Pancreas (tissue), 10 donors: ENCODE data around the gene TUNAR. TPM values are rescaled to one million over a fixed set of nuclear protein-coding genes. Genes with fewer than 3 reads are reported as not detected.

ENCODE experiments used
- ATAC-seq, 4 donors: fragments of 200-7000 bp; cut with Tn5 transposase; one replicate each; pipeline versions ENCODE4 v1.8.0 to v1.9.1; 2020; ENCODE audit warnings: mild to moderate bottlenecking in 4 of 4, moderate library complexity in 4 of 4
- DNase-seq, 6 donors: peaks; one replicate each; pipeline ENCODE4 v3.0.0-alpha.2; 2020
- FAIRE-seq: peaks from 2 replicates; lab custom pipeline; 2012; peaks lifted over from hg19 to GRCh38; lab: Jason Lieb, UNC
- H3K27ac ChIP-seq, 4 donors: fragments of 200-600 bp; sonication (generic); 1 replicate in 3 of 4; 2 replicates in 1 of 4; pipeline versions ENCODE4 v1.5.0 to v1.8.0; 2020
- H3K27me3 ChIP-seq, 4 donors: fragments of 200-600 bp; one replicate each; pipeline ENCODE4 v1.8.0; 2021
- H3K36me3 ChIP-seq, 3 donors: fragments of 200-600 bp; sonication (generic) in 1 of 3; one replicate each; pipeline versions ENCODE4 v1.5.0 to v1.8.0; 2020 to 2021
- H3K4me1 ChIP-seq, 3 donors: fragments of 200-600 bp; one replicate each; pipeline ENCODE4 v1.8.0; 2021
- H3K4me3 ChIP-seq, 4 donors: fragments of 200-600 bp; sonication (generic) in 2 of 4; one replicate each; pipeline versions ENCODE4 v1.5.0 to v1.8.0; 2020 to 2021
- H3K9me3 ChIP-seq, 4 donors: fragments of 200-600 bp; one replicate each; pipeline ENCODE4 v1.8.0; 2021
- CTCF ChIP-seq, 4 donors: fragments of 200-600 bp; sonication (generic) in 3 of 4; IDR thresholded peaks; one replicate each; pipeline versions ENCODE4 v1.5.0 to v1.8.0; 2021; ENCODE audit warnings: antibody characterized with exemption in 4 of 4
- WGBS, 2 donors: extraction: QIAGEN DNeasy Blood & Tissue Kit; methylation state at CpG; one replicate each; pipeline ENCODE4 v1.1.7; 2013; 5-methylcytosine and 5-hydroxymethylcytosine counted together
- intact Hi-C, 3 donors: fragments of 100-400 bp; cut with DNase I; formaldehyde crosslinking; loops; one replicate each; pipeline versions ENCODE4 v1.11.1 to v1.14.2; 2022
- polyA plus RNA-seq, 2 donors: library from polyadenylated mRNA; stranded (reverse); fragments of 200-250 nt; gene quantifications; one replicate each; pipeline ENCODE4 v1.2.3, GENCODE V29; 2013
- total RNA-seq, 6 donors: library from RNA; stranded (reverse); fragmentation: NEBNext Ultra II Directional in 4 of 6; extraction: Animal tissue kit (Norgen Biotek cat#: 25700) in 4 of 6; gene quantifications; one replicate each; pipeline versions ENCODE4 v1.2.1 to v1.2.4, GENCODE V29; 2021 to 2023
- donor health status: healthy with polysubstance abuse.
- donor health status: DM: no; HTN: no; CAD: no; lungs with moderate emphysema.
- donor health status: DM: no; HTN: no; CAD: no.
- donor health status: control.
- donor health status: control.
- donor health status: Bipolar disorder and iron deficiency.
- donor health status: DM: yes; HTN: yes; CAD: no.
- donor health status: DM: no; HTN: no; CAD: no.
- donor health status: DM: no; HTN: no; CAD: no.
- donor health status: DM: yes; HTN: yes; CAD: no.

TUNAR gene
- total and polyA plus RNA-seq, 8 donors, result 0.23 to 12.7 (median 1.0) TPM

DNA sequence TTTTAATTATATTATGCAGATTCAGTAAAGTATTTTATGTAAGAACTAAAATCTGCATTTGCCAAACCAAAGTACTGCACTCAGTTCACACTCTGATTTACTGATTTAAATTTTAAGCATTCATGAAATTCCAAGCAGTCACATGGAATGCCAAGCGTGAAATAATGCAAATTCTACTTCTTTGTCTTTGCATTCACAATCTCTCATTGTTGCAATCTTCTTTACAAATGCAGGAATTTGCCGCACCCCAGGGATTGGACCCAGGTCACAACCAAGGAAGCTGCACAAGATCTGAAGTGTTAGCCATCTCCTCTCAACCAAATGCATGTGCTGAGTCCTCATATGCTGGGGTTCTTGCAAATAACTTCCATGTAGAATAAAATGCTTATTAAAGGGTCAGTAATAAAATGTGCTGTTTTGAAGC, 71.9 kb downstream of the TUNAR start:
- no peak for ATAC-seq
- DNase-seq, result no peak
- TF ChIP-seq CTCF (IDR thresholded peaks at IDR 0.05), result no peak

DNA sequence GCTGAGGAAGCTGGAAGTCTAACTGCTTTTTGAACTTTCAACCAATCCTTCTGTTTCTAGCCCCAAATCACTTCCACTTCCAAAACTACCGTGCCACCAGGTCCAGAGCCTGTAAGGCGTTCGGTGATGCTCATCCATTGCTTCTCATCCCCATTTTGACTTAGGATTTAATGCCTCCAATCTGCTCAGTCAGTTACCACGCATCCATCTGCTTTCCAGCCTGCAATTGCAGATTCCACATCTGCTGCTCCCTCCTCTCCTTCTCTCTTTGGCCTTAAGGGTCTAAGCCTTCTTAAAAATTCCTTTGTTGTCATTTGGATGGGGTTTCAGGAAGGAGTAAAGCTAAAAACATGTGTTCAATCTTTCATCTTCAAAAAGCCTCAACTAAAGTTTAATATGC, 74.7 kb downstream of the TUNAR start:
- Histone ChIP-seq H3K27me3 (no peaks in the 10 kb centered on the region), H3K27ac (no peak overlapping the region), H3K4me3 (no peak overlapping the region), H3K4me1 (no peaks in the 10 kb centered on the region), H3K36me3 (no peaks in the 10 kb centered on the region), H3K9me3 (no peaks in the 10 kb centered on the region)
- ATAC-seq (no peak), FAIRE-seq (no peak), DNase-seq (no peak)
- 46 to 63% methylated on average over 4 of the region's 4 CpGs for WGBS, 2 donors
- TF ChIP-seq CTCF (IDR thresholded peaks at IDR 0.05), result no peak
- intact Hi-C loops, result no loop called here

More for the DNA sequence above, 71.9 kb downstream of the TUNAR start:
- no peaks in the 10 kb centered on the region for H3K4me1 ChIP-seq
- H3K36me3 ChIP-seq, result no peaks in the 10 kb centered on the region
- no peaks in the 10 kb centered on the region for H3K9me3 ChIP-seq
- WGBS, 2 donors, result 7 to 10% methylated on average over 2 of the region's 2 CpGs
- H3K27me3 ChIP-seq, result no peaks in the 10 kb centered on the region
- FAIRE-seq, result no peak
- no peak overlapping the region for H3K4me3 ChIP-seq
- H3K27ac ChIP-seq, result no peak overlapping the region
- intact Hi-C loops, result no loop called here

GRCh38 chr14:95953111-95953724, 76.6 kb downstream of the TUNAR start:
- H3K36me3 ChIP-seq, result no peaks in the 10 kb centered on the region

GRCh38 chr14:95956601-95957460, 80.2 kb downstream of the TUNAR start:
- no peaks in the 10 kb centered on the region for H3K9me3 ChIP-seq
- FAIRE-seq, result no peak
- WGBS, 2 donors, result 58 to 74% methylated on average over 5 of the region's 5 CpGs
- intact Hi-C loops, result no loop called here
- DNase-seq, result no peak
- no peak for TF ChIP-seq CTCF (IDR thresholded peaks at IDR 0.05)
- no peaks in the 10 kb centered on the region for H3K36me3 ChIP-seq
- no peak overlapping the region for H3K27ac ChIP-seq
- no peaks in the 10 kb centered on the region for H3K4me1 ChIP-seq
- H3K4me3 ChIP-seq, result no peak overlapping the region
- H3K27me3 ChIP-seq, result no peaks in the 10 kb centered on the region
- no peak for ATAC-seq

More at GRCh38 chr14:95953111-95953724, 76.6 kb downstream of the TUNAR start:
- no peaks in the 10 kb centered on the region for H3K27me3 ChIP-seq
- ATAC-seq (no peak), DNase-seq (no peak), FAIRE-seq (no peak)
- 40 to 48% methylated on average over 8 of the region's 8 CpGs for WGBS, 2 donors
- intact Hi-C loops, result no loop called here
- no peak overlapping the region for H3K4me3 ChIP-seq
- H3K9me3 ChIP-seq, result no peaks in the 10 kb centered on the region
- TF ChIP-seq CTCF (IDR thresholded peaks at IDR 0.05), result no peak
- no peak overlapping the region for H3K27ac ChIP-seq
- no peaks in the 10 kb centered on the region for H3K4me1 ChIP-seq

GRCh38 chr14:95958105-95958504, 81.5 kb downstream of the TUNAR start:
- H3K4me1 ChIP-seq, result no peaks in the 10 kb centered on the region
- no peak for TF ChIP-seq CTCF (IDR thresholded peaks at IDR 0.05)
- FAIRE-seq (no peak), DNase-seq (no peak), ATAC-seq (no peak)
- no peaks in the 10 kb centered on the region for H3K27me3 ChIP-seq
- intact Hi-C loops, result no loop called here
- no peaks in the 10 kb centered on the region for H3K9me3 ChIP-seq
- no peak overlapping the region for H3K4me3 ChIP-seq
- no peak overlapping the region for H3K27ac ChIP-seq
- H3K36me3 ChIP-seq, result no peaks in the 10 kb centered on the region
- WGBS, 2 donors, result 58 to 66% methylated on average over 3 of the region's 3 CpGs
